ENCODE data around the gene ATP2A2. TPM values are rescaled to one million over a fixed set of nuclear protein-coding genes. Genes with fewer than 3 reads are reported as not detected.
"Not testable (repeated sequence)": the region's sequence is repeated elsewhere in the genome, so short reads cannot be mapped to it uniquely, and the experiment has no call there.

Gene ATP2A2
- total RNA-seq, 1 experiment from 2014 or later: 174 TPM

GRCh38 chr12:110358384-110359097 lies 77.5 kb downstream of the ATP2A2 start:
- H3K27ac ChIP-seq (ENCODE audit: low read length); H3K9me2 ChIP-seq (replicated peaks; ENCODE audit: low read length); H3K79me2 ChIP-seq (ENCODE audit: low read length); H3K4me2 ChIP-seq (ENCODE audit: low read length); H3K9ac ChIP-seq (ENCODE audit: low read length); H3K36me3 ChIP-seq (ENCODE audit: low read depth, low read length); H3K4me3 ChIP-seq (ENCODE audit: low read length); BruUV-seq (replicated peaks); H3K27me3 ChIP-seq (ENCODE audit: low read length); POLR2A ChIA-PET (ENCODE audit: unreplicated experiment); H3F3A ChIP-seq (ENCODE audit: low read length, unreplicated experiment); H2AFZ ChIP-seq (ENCODE audit: low read length); H4K20me1 ChIP-seq (ENCODE audit: low read length); H3K4me1 ChIP-seq (ENCODE audit: insufficient read depth, low read length); H3K9me3 ChIP-seq (ENCODE audit: low read length): not testable (repeated sequence)
- TF ChIP-seq CTCF (conservative IDR thresholded peaks at IDR 0.05; ENCODE audit: low read depth, low read length): peak; percentile 45; the same call in 1 of the 2 replicates
- ATAC-seq (peak; percentile 79), DNase-seq (peak; percentile 45)
- intact Hi-C loops (cut with micrococcal nuclease): loop anchor here (1.0 to 5.0 kb wide), 2 partner anchors 73 to 256 kb away; no protein-coding TSS in a partner anchor
- CTCF ChIA-PET: interaction anchor here (0.6 to 0.9 kb wide), 2 partner anchors 73 to 178 kb away, joined by 3 to 9 read pairs; no protein-coding TSS in a partner anchor

- Histone ChIP-seq H3K36me3 (ENCODE audit: low read depth, low read length) (no peaks in the 10 kb centered on the region), H3K9ac (ENCODE audit: low read length) (no peak overlapping the region), H3K4me1 (ENCODE audit: insufficient read depth, low read length) (no peaks in the 10 kb centered on the region), H3K9me3 (ENCODE audit: low read length) (no peaks in the 10 kb centered on the region), H3K27ac (ENCODE audit: low read length) (no peak overlapping the region), H3K4me3 (ENCODE audit: low read length) (no peak overlapping the region), H4K20me1 (ENCODE audit: low read length) (no peaks in the 10 kb centered on the region), H3K9me2 (replicated peaks; ENCODE audit: low read length) (no peaks in the 10 kb centered on the region), H3K79me2 (ENCODE audit: low read length) (no peaks in the 10 kb centered on the region), H2AFZ (ENCODE audit: low read length) (no peak overlapping the region), H3F3A (ENCODE audit: low read length, unreplicated experiment) (no peaks in the 10 kb centered on the region), H3K4me2 (ENCODE audit: low read length) (no peak overlapping the region), H3K27me3 (ENCODE audit: low read length) (no peaks in the 10 kb centered on the region)
- DNase-seq (no peak), ATAC-seq (no peak)
- ChIA-PET POLR2A (ENCODE audit: unreplicated experiment) (no interaction called here), CTCF (interaction anchor here (0.6 kb wide), 1 partner anchor 9 kb away, joined by 3 read pairs; no protein-coding TSS in a partner anchor)
- no TSS peak for BruUV-seq (replicated peaks)
- TF ChIP-seq CTCF (conservative IDR thresholded peaks at IDR 0.05; ENCODE audit: low read depth, low read length) (no peak), EZH2phosphoT487 (IDR thresholded peaks at IDR 0.05; ENCODE audit: borderline replicate concordance, low read length) (no peak), EZH2 (IDR thresholded peaks at IDR 0.05; ENCODE audit: low read length, unreplicated experiment) (no peak)
- intact Hi-C loops (cut with micrococcal nuclease): no loop called here
Measured at GRCh38 chr12:110361216-110361615, 80.2 kb downstream of the ATP2A2 start.
